ENCODE results near the gene MCC. TPM values are rescaled to one million over a fixed set of nuclear protein-coding genes. Genes with fewer than 3 reads are reported as not detected.
A peak's percentile ranks its signal among the peaks of the same experiment; 100 is the strongest.

Gene MCC
- total RNA-seq, 1 donor from 2014 or later: 1.1 TPM

DNA sequence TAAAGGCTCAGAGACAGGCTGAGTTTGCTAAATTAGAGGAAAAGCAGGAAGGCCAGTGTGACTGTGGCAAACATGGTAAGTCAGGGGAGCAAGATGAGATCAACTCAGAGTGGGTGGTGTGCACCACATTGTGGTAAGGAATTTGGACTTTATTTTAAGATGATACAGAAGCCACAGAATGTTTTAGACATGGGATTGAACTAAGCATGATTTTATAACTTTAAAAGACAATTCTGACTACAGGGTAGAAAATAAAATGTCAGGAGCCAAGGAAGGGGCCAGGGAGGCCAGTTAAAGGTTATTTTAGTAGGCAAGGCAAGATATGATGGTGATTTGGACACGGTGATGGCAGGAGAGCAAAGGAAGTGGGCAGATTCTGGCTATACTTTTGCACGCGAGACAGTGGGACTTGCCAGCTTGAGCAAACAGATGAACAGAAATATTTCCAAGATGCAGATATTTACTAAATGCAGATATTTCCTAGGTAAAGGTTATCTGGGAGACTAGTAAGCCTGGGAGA, 107.4 kb downstream of the MCC start:
- H3K27me3 Mint-ChIP-seq: peaks cover 25% of the 10 kb centered on the region
- H3K36me3 Mint-ChIP-seq (ENCODE audit: low read depth): no peaks in the 10 kb centered on the region
- H3K4me3 Mint-ChIP-seq: no peak overlapping the region
- H3K9me3 Mint-ChIP-seq: no peaks in the 10 kb centered on the region
- peaks cover 30% of the 10 kb centered on the region for H3K4me1 Mint-ChIP-seq
- no peak overlapping the region for H3K27ac Mint-ChIP-seq
- DNase-seq: no peak
- intact Hi-C loops (cut with micrococcal nuclease): no loop called here

DNA sequence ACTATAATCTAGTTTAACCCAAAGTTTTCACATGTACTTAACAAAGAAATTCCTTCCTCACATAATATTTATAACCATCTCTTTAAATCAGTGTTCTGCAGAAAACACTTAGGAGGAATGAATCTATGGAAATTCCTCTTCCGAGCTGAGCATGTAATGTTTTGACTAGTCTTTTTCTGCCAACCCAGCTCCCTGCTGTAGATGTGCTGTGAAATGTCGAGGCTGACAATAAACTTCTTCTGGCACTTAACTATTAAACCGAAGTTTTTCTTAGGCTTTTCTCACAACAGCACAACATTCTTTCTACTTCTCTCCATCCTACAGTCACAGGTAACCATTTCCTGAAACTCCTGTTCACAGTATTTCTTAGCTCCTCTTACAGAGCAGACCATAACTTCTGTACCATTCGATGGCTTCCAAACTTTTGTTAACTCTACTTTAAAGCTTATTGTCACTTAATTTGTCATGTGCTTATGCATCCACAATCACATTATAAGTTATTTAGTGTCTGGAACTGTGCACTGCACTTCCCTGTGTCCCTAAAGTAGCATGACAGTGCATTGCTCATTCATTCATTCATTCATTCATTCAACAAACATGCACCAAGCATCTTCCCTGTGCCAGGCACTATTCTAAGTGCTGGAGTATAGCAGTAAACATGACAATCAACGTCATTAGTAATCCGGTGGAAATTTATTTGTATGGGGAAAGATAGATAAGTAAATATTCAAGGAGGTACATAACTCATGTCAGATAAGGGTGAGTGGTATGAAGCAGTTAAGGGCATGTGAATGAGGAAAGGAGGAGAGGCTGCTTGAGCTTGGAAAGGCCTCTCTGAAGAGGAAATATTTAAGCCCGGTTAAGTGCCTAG, 108.1 kb downstream of the MCC start:
- Mint-ChIP-seq H3K27me3 (peaks cover 21% of the 10 kb centered on the region), H3K27ac (no peak overlapping the region), H3K36me3 (ENCODE audit: low read depth) (no peaks in the 10 kb centered on the region), H3K4me1 (peaks cover 30% of the 10 kb centered on the region), H3K4me3 (no peak overlapping the region), H3K9me3 (no peaks in the 10 kb centered on the region)
- intact Hi-C loops (cut with micrococcal nuclease): loop anchor here (1.0 kb wide), 2 partner anchors 133 to 226 kb away; partner anchors contain the start of gene YTHDC2
- DNase-seq: no peak

DNA sequence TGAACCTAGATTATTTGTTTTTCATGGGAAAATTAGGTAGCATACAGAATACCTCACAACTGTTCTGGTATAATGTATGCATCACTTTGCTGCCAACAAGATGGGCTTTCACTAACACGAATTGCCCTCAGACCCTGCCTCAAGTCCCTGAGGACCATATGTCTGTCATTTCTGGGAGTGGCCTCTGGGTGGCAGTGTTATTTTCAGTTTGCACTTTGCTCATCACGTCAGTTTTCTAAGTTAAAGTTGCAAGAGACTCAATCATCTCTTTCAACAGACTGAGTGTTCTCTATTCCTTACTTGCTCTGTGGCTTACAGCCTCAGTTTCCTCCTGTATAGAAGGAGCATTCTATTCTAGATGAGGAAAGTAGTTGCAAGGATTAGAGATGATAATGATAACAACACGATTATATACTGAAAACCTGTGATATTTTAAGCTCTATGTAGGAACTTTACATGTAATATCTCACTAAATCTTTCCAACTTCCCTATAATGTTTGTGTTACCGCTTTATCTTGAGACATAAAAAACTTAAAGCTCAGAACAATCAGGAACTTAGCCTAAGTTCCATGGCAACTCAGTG, 109.2 kb downstream of the MCC start:
- no peak overlapping the region for H3K27ac Mint-ChIP-seq
- H3K4me1 Mint-ChIP-seq: peaks cover 32% of the 10 kb centered on the region
- intact Hi-C loops (cut with micrococcal nuclease): loop anchor here (1.0 kb wide), 2 partner anchors 134 to 227 kb away; partner anchors contain the start of gene YTHDC2
- H3K36me3 Mint-ChIP-seq (ENCODE audit: low read depth): no peaks in the 10 kb centered on the region
- no peaks in the 10 kb centered on the region for H3K9me3 Mint-ChIP-seq
- H3K4me3 Mint-ChIP-seq: peak overlapping the region; percentile 64
- DNase-seq: peak; percentile 88
- peaks cover 18% of the 10 kb centered on the region for H3K27me3 Mint-ChIP-seq

DNA sequence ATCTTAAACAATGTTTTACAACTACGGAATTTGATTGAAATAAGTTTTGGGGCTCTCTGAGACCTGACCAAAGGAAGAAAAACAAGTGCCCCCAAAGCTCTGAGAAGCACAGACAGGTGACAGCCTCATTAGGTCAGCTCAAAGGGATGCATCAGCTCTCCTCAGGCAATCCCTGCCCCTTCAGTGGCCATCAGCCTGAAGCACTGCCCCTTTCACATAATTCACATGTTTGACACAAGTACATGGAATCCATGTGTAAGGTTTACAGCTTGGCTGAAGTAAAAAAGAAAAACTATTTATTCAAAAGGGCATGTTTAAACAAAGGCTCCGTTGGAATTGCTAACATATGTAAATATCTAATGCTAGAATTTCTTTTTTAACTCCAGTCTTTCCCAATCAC, 109.7 kb downstream of the MCC start:
- Mint-ChIP-seq H3K27me3 (peaks cover 18% of the 10 kb centered on the region), H3K4me1 (peaks cover 32% of the 10 kb centered on the region), H3K9me3 (no peaks in the 10 kb centered on the region), H3K27ac (no peak overlapping the region), H3K4me3 (peak overlapping the region; percentile 64), H3K36me3 (ENCODE audit: low read depth) (no peaks in the 10 kb centered on the region)
- DNase-seq: peak; percentile 59
- intact Hi-C loops (cut with micrococcal nuclease): no loop called here

DNA sequence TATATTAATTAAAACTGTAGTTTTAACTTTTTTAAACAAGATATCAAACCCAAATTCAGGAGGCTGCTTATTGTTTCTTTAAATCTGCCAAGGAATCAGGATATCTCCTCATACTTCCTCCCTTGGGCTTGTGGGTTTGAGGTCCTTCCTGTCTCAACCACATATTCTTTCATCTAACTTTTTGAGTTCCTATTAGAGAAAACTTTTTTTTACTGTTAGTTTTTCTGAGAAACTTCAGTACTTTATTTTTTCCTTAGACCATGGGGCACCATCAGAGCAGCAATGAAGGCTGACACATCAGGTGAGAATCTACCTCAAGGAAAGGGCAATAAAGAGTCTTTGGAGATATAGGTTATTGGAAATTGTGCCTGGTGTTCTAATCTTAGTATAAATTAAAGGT, 110.2 kb downstream of the MCC start:
- intact Hi-C loops (cut with micrococcal nuclease): no loop called here
- peaks cover 32% of the 10 kb centered on the region for H3K4me1 Mint-ChIP-seq
- peak overlapping the region; percentile 57 for H3K4me3 Mint-ChIP-seq

DNA sequence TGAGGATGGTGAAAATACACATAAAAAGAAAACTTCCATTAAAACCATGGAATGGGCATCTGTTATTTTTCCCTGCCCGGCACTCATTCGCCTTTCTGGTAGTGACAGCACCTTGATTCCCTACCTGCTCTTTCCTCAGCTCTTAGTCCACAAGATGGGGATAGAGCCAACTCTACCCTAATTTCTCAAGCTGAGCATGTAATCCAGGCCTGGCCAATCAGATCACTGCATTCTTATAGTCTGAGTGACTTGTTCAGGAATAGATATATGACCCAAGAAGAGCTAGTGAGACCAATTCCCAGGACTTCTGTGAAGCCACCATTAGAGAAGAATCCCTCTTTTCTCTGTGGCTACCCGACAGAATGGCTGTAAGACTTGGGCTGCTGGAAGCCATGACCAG, 111.6 kb downstream of the MCC start:
- Mint-ChIP-seq H3K9me3 (no peaks in the 10 kb centered on the region), H3K4me1 (peaks cover 31% of the 10 kb centered on the region), H3K4me3 (no peak overlapping the region), H3K27me3 (peaks cover 17% of the 10 kb centered on the region), H3K36me3 (ENCODE audit: low read depth) (no peaks in the 10 kb centered on the region), H3K27ac (no peak overlapping the region)
- intact Hi-C loops (cut with micrococcal nuclease): no loop called here
- DNase-seq: no peak

More for the DNA sequence above, 110.2 kb downstream of the MCC start:
- no peaks in the 10 kb centered on the region for H3K9me3 Mint-ChIP-seq
- no peak overlapping the region for H3K27ac Mint-ChIP-seq
- H3K27me3 Mint-ChIP-seq: peaks cover 16% of the 10 kb centered on the region
- peak; percentile 75 for DNase-seq
- H3K36me3 Mint-ChIP-seq (ENCODE audit: low read depth): no peaks in the 10 kb centered on the region

DNA sequence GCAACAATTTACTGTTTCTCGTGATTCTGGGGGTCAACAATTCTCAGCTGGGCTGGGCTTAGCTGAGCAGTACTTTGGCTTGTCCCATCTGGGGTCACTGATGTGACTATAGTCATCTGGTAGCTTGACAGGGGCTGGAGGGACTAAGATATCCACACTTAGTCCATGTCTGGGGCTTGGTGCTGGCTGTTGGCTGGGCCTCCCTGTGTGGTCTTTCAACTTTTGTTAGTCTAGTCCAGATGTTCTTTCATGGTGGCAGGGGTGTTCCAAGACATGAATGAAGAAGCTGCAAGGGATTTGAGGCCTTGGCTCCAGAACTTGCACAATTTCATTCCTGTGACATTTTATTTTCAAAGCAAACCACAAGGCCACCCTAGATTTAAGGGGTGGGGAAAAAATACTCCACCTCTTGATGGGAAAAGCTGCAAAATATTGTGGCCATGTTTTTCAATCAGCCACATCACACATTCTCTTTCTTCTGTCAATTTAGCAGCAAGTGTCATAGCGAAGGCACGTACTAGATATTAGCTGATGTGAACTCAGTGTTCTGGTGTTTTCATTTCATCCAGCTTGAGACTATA, 112.7 kb downstream of the MCC start:
- DNase-seq: no peak
- intact Hi-C loops (cut with micrococcal nuclease): no loop called here
- Mint-ChIP-seq H3K36me3 (ENCODE audit: low read depth) (no peaks in the 10 kb centered on the region), H3K27ac (no peak overlapping the region), H3K27me3 (peaks cover 17% of the 10 kb centered on the region), H3K9me3 (no peaks in the 10 kb centered on the region), H3K4me3 (no peak overlapping the region), H3K4me1 (peaks cover 25% of the 10 kb centered on the region)

DNA sequence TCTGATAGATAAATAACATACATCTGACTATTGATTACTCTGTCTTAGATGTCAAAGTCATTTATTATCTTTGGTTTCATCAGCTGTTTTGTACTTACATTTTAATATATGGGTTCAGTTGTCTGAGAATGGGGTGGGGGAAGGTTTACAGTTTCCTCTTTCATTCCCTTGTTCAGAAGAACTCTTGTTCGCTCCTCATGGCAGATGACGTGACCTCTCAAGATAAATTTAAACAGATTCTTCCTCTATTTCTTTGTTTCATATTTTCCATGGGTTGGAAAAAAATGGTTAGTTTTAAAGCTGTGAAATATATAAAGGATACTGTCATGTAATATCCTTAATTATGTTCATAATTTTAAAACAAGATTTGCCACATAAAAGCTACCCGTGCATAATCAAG, 114.8 kb downstream of the MCC start:
- Mint-ChIP-seq H3K4me1 (peaks cover 13% of the 10 kb centered on the region), H3K27ac (no peak overlapping the region), H3K4me3 (no peak overlapping the region), H3K27me3 (peaks cover 31% of the 10 kb centered on the region), H3K36me3 (ENCODE audit: low read depth) (no peaks in the 10 kb centered on the region), H3K9me3 (no peaks in the 10 kb centered on the region)
- intact Hi-C loops (cut with micrococcal nuclease): no loop called here
- DNase-seq: no peak

DNA sequence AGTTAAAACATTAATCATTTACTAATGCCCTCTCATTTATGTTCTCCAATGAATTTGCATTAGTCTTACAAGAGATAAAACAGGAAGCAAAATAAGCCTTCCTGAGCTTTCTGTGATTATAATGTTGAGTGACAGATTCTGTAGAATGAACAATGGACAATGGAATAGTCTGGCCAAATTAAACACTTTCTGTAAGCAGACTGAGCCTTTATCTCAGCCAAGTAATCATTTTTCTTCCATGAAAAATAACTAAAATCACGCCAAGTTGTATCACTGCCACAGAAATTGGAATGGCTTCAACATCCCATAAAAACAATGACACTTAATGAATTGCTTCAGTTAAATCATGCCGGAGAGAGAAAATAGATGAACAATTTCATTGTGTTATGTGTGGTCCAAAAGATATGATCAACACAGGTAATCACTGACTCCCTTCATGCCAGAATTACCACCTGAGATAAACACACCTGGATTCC, 116.5 kb downstream of the MCC start:
- no peak for DNase-seq
- Mint-ChIP-seq H3K4me3 (no peak overlapping the region), H3K9me3 (no peaks in the 10 kb centered on the region), H3K27ac (no peak overlapping the region), H3K27me3 (peaks cover 37% of the 10 kb centered on the region), H3K36me3 (ENCODE audit: low read depth) (no peaks in the 10 kb centered on the region), H3K4me1 (peaks cover 3% of the 10 kb centered on the region)
- intact Hi-C loops (cut with micrococcal nuclease): no loop called here

DNA sequence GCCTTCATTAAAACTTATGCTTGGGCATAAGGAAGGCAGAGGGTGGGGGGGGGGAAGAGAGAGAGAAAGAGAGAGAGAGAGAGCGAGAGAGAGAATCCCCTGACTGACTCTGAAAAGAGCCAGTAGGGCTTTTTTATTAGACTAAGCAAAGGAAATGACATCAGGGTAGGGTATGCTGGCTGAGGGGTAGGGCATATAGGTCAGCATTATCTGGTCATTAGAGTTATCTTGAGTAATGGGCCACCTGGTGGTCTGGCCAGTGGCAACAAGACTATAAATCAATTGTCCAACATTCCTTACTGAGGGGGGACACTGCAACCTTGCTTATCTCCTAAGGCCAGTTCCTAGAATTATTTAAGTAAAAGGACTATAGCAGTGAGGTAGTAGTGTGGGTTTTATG, 120.7 kb downstream of the MCC start:
- peaks cover 1% of the 10 kb centered on the region for H3K36me3 Mint-ChIP-seq (ENCODE audit: low read depth)
- H3K27me3 Mint-ChIP-seq: peaks cover 43% of the 10 kb centered on the region
- intact Hi-C loops (cut with micrococcal nuclease): no loop called here
- H3K4me3 Mint-ChIP-seq: no peak overlapping the region
- H3K4me1 Mint-ChIP-seq: no peaks in the 10 kb centered on the region
- H3K9me3 Mint-ChIP-seq: peaks cover 12% of the 10 kb centered on the region
- no peak overlapping the region for H3K27ac Mint-ChIP-seq
- no peak for DNase-seq

DNA sequence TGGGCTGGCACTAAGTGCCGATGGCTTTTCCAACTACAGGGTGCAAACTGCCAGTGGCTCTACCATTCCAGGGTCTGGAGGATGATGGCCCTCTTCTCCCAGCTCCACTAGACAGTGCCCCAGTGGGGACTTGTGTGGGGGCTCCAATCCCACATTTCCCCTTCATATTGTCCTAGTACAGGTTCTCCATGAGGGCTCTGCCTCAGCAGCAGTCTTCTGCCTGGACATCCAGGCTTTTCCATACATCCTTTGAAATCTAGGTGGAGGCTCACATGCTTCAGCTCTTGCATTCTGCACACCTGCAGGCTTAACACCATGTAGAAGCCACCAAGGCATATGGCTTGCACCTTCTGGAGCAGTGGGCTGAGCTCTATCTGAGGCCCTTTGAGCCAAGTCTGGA, 123.8 kb downstream of the MCC start:
- H3K36me3 Mint-ChIP-seq (ENCODE audit: low read depth): peaks cover 1% of the 10 kb centered on the region
- no peak for DNase-seq
- no peak overlapping the region for H3K27ac Mint-ChIP-seq
- peaks cover 24% of the 10 kb centered on the region for H3K27me3 Mint-ChIP-seq
- no peaks in the 10 kb centered on the region for H3K4me1 Mint-ChIP-seq
- H3K4me3 Mint-ChIP-seq: no peak overlapping the region
- intact Hi-C loops (cut with micrococcal nuclease): no loop called here
- H3K9me3 Mint-ChIP-seq: peaks cover 12% of the 10 kb centered on the region

DNA sequence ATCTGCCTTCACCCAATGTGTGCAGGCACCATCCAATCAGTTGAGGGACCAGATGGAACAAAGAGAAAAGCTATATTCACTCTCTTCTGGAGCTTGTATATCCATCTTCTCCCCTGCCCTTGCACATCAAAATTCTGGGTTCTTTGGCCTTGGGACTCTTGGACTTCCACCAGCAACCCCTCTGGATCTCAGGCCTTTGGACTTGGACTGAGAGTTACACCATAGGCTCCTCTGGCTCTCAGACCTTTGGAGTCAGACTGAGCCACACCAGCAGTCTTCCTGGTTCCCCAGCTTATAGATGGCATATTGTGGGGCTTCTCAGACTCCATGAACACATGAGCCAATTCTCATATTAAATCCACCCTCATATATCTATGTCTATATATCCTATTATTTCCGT, 126.6 kb downstream of the MCC start:
- H3K27me3 Mint-ChIP-seq: peaks cover 16% of the 10 kb centered on the region
- H3K4me3 Mint-ChIP-seq: no peak overlapping the region
- no peak for DNase-seq
- H3K9me3 Mint-ChIP-seq: peaks cover 12% of the 10 kb centered on the region
- no peaks in the 10 kb centered on the region for H3K4me1 Mint-ChIP-seq
- no peak overlapping the region for H3K27ac Mint-ChIP-seq
- intact Hi-C loops (cut with micrococcal nuclease): no loop called here
- H3K36me3 Mint-ChIP-seq (ENCODE audit: low read depth): peaks cover 1% of the 10 kb centered on the region

DNA sequence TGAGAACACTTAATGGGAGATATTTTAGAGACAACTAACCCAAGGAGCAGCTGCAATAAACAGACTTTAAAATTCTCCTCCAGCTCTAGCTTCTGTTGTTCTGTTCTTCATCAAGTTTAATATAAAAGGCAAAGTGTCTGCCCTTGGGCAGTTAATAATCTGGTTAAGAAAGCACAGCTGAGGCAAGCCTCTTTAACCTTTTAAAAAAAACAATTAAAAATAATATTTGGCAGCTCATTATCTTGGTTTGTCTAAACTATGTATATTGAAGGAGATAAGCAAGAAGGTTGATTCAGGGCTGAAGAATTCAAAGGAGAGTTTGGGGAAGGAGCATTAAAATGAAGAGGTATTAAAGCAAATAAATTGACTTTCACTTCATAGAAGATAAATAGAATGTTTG, 128.8 kb downstream of the MCC start:
- intact Hi-C loops (cut with micrococcal nuclease): no loop called here
- DNase-seq: no peak
- peaks cover 1% of the 10 kb centered on the region for H3K36me3 Mint-ChIP-seq (ENCODE audit: low read depth)
- H3K9me3 Mint-ChIP-seq: peaks cover 9% of the 10 kb centered on the region
- no peak overlapping the region for H3K27ac Mint-ChIP-seq
- peaks cover 9% of the 10 kb centered on the region for H3K27me3 Mint-ChIP-seq
- no peaks in the 10 kb centered on the region for H3K4me1 Mint-ChIP-seq
- no peak overlapping the region for H3K4me3 Mint-ChIP-seq

DNA sequence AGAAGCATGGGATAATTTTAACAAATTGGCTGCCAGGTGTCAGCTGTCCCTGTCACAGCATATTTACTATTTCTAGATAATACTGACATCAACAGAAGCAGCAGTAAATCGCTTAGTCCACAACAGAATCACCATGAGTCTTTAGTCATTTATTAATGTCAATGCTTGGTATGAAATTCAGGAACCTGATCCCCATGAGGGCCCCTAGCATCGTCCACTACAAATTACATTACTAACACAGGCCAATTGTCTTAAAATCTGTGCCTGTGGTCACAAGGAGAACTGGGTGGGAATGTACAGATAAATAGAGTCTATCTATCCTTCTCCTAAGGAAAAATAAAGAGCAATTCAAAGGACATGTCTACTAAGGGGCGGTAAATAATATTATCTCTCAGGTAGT, 129.6 kb downstream of the MCC start:
- no peak for DNase-seq
- no peak overlapping the region for H3K4me3 Mint-ChIP-seq
- no peaks in the 10 kb centered on the region for H3K4me1 Mint-ChIP-seq
- H3K27ac Mint-ChIP-seq: no peak overlapping the region
- intact Hi-C loops (cut with micrococcal nuclease): no loop called here
- no peaks in the 10 kb centered on the region for H3K36me3 Mint-ChIP-seq (ENCODE audit: low read depth)
- peaks cover 5% of the 10 kb centered on the region for H3K9me3 Mint-ChIP-seq
- H3K27me3 Mint-ChIP-seq: peaks cover 9% of the 10 kb centered on the region

Measured in activated CD4-positive, alpha-beta T cell treated with anti-CD3 and anti-CD28 coated beads, Interleukin-2, amount 10 ng/mL, durations not matched to agents 24 days and 14 days (primary cell).